Measurements from ENCODE around the gene GPM6B. TPM values are rescaled to one million over a fixed set of nuclear protein-coding genes. Genes with fewer than 3 reads are reported as not detected.

GPM6B gene
- total and polyA plus RNA-seq, 2 donors (not counting 3 experiments of a cell fraction or from before 2014, with no cell fraction given) = 0.30 TPM; not detected in 1

- Histone ChIP-seq H4K20me1 (replicated peaks; ENCODE audit: control insufficient read depth, extremely low read depth, insufficient read depth, low read length) (no peaks in the 10 kb centered on the region), H3K79me2 (ENCODE audit: control insufficient read depth, insufficient read depth, low read length) (peaks cover 2% of the 10 kb centered on the region), H3K27me3 (ENCODE audit: control insufficient read depth in 2 of 2, insufficient read depth in 2 of 2, low read length in 2 of 2) (no peaks in the 10 kb centered on the region), H3K36me3 (ENCODE audit: control insufficient read depth in 2 of 2, extremely low read depth in 1 of 2, insufficient read depth in 2 of 2, low read length in 2 of 2) (peaks cover 0 to 4% of the 10 kb centered on the region in 2 experiments), H3K9me3 (replicated peaks; ENCODE audit: control insufficient read depth, insufficient read depth, low read length) (no peaks in the 10 kb centered on the region), H3K4me3 (replicated peaks in 1 of 3; ENCODE audit: insufficient read depth in 1 of 3, low read depth in 1 of 3, low read length in 3 of 3) (no peak overlapping the region), H3K4me2 (ENCODE audit: insufficient read depth, low read length) (no peak overlapping the region), H3K27ac (ENCODE audit: insufficient read depth, low read depth, low read length) (no peak overlapping the region), H3K4me1 (ENCODE audit: control insufficient read depth, extremely low read depth, insufficient read depth, low read length) (no peaks in the 10 kb centered on the region), H2AFZ (ENCODE audit: low read depth, low read length) (no peak overlapping the region), H3K9ac (replicated peaks; ENCODE audit: extremely low read depth, insufficient read depth, low read length) (no peak overlapping the region), H3K9me1 (replicated peaks; ENCODE audit: control insufficient read depth, extremely low read depth, insufficient read depth, low read length) (no peaks in the 10 kb centered on the region)
- ChIA-PET POLR2A (no interaction called here), CTCF (interaction anchor here (0.6 to 1.0 kb wide), 2 partner anchors 13 to 524 kb away, joined by 3 read pairs; partner anchors contain the start of genes OFD1 and TRAPPC2)
- dilution Hi-C loops (cut with MboI; ENCODE audit: extremely low pct_ligation_motif_present, low sequenced_read_pairs) (no loop called here), intact Hi-C loops (cut with micrococcal nuclease) (no loop called here)
- no TSS peak for BruUV-seq (replicated peaks)
- FAIRE-seq (no peak), DNase-seq (ENCODE audit: low read depth, low spot score) (no peak)
- no peak for TF ChIP-seq MAX (IDR thresholded peaks at IDR 0.05; ENCODE audit: insufficient read depth, insufficient read length)
- TF ChIP-seq JUN (IDR thresholded peaks at IDR 0.05; ENCODE audit: borderline replicate concordance, insufficient read depth, insufficient read length, low read depth) = no peak
- no peak for TF ChIP-seq FOS (IDR thresholded peaks at IDR 0.05; ENCODE audit: borderline replicate concordance, insufficient read depth, low read length)
- no peak for TF ChIP-seq GATA2 (IDR thresholded peaks at IDR 0.05; ENCODE audit: insufficient read depth, insufficient read length, low read depth, low read length)
- TF ChIP-seq POLR2AphosphoS5 (IDR thresholded peaks at IDR 0.05; ENCODE audit: insufficient read depth, low read depth, low read length) = no peak
- TF ChIP-seq CTCF (IDR thresholded peaks at IDR 0.05; ENCODE audit: extremely low read depth in 1 of 2, insufficient read depth in 1 of 2, low read depth in 1 of 2, low read length in 2 of 2) = no peak
- no peak for TF ChIP-seq MYC (IDR thresholded peaks at IDR 0.05; ENCODE audit: low read depth, low read length)
- no peak for TF ChIP-seq POLR2A (IDR thresholded peaks at IDR 0.05; ENCODE audit: low read depth, low read length)
- TF ChIP-seq EZH2 (IDR thresholded peaks at IDR 0.05; ENCODE audit: borderline replicate concordance, low read depth, low read length, severe bottlenecking) = no peak
These were observed 94.9 kb downstream of the GPM6B start for GRCh38 chrX:13721819-13722519.
